Effector memory CD4-positive, alpha-beta T cell (primary cell): ENCODE data around the gene XXYLT1.

Source experiments
- DNase-seq, 3 donors: peaks; one replicate each; pipeline ENCODE4 v3.0.0-alpha.2; 2020
- H3K27ac ChIP-seq: 2 replicates; pipeline ENCODE4 v1.7.0; 2013; ENCODE audit warnings: mild to moderate bottlenecking, low read length, moderate library complexity; ENCODE audit not compliant: insufficient read depth, poor library complexity, severe bottlenecking
- H3K27me3 ChIP-seq: replicated peaks from 2 replicates; pipeline ENCODE4 v1.7.0; 2013; ENCODE audit warnings: mild to moderate bottlenecking, low read length; ENCODE audit not compliant: insufficient read depth, control insufficient read depth, poor library complexity, severe bottlenecking
- H3K36me3 ChIP-seq: 2 replicates; pipeline ENCODE4 v1.7.0; 2013; ENCODE audit warnings: mild to moderate bottlenecking, low read length, moderate library complexity; ENCODE audit not compliant: control insufficient read depth, insufficient read depth
- H3K4me1 ChIP-seq: 2 replicates; pipeline ENCODE4 v1.7.0; 2013; ENCODE audit warnings: low read length, mild to moderate bottlenecking; ENCODE audit not compliant: control insufficient read depth, insufficient read depth, poor library complexity, severe bottlenecking
- H3K4me3 ChIP-seq: 2 replicates; pipeline ENCODE4 v1.7.0; 2013; ENCODE audit warnings: low read length, low read depth, mild to moderate bottlenecking; ENCODE audit not compliant: insufficient read depth, poor library complexity, severe bottlenecking
- H3K9me3 ChIP-seq: 2 replicates; pipeline ENCODE4 v1.7.0; 2013; ENCODE audit warnings: mild to moderate bottlenecking, low read length, moderate library complexity; ENCODE audit not compliant: control insufficient read depth

The XXYLT1 gene

DNA sequence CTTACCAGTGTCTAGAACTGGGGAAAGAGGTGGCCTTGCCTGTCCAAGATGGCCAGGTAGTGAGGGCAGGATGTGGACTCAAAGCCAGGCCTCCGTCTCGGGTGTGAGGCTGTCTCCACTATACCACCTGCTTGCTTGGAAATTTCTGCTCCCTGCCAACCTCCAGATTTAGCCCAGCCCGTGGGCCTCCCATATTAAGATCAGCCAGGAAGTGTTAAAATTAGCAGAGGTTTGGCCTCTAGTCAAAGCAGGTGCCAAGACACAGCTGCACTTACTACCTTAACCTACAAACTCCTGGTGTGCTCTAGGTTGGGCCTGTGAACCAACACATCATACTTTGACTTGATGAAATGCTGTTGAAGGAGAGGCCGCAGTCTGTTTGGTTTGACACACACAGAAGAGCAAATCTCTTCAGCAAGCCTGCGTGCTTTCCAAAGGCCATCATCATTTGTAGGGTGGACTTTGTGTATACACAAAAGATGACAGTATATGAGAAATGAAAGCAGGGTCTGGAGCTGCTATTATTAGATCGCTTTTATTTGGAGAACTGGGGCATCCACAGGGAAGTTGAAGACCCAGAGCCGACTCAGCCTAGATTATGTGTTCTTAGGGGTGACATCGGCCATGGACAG lies 206.5 kb downstream of the XXYLT1 start:
- no peak for DNase-seq

DNA sequence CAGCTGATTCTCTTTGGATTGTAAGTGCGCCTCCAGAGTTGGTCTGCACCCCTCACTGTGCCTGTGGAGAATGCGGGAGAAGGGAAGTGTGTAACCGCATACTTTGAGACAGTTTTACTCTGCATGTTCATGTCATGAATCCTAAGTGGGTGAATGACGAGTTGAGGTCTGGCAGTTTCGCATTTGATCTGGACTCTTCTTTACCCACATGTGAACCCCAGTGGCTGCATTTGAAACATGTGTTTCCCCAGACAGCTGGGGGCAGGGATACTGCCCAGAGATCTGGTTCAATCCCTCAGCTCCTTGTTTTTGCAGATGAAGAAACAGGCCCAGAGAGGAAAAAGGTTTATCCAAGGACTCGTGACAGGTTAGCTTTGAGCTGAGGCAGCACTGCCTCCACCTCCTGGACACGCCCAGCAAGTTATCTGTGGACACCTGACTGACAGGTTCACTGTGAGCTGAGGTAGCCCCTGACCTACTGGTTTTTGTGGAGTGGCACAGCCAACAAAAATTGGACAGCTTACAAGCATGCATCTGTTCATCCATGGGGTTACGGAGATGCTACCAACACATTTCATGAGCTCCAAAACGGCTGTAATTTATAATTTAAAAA lies 207.3 kb downstream of the XXYLT1 start:
- H3K4me3 ChIP-seq: no peak overlapping the region
- H3K36me3 ChIP-seq: peaks cover under 1% of the 10 kb centered on the region
- H3K27ac ChIP-seq: no peak overlapping the region
- no peak for DNase-seq
- no peaks in the 10 kb centered on the region for H3K4me1 ChIP-seq
- H3K27me3 ChIP-seq: no peaks in the 10 kb centered on the region
- no peaks in the 10 kb centered on the region for H3K9me3 ChIP-seq

More for the DNA sequence above, 206.5 kb downstream of the XXYLT1 start:
- Histone ChIP-seq H3K27ac (no peak overlapping the region), H3K4me1 (no peaks in the 10 kb centered on the region), H3K27me3 (no peaks in the 10 kb centered on the region), H3K36me3 (peaks cover 3% of the 10 kb centered on the region), H3K4me3 (no peak overlapping the region), H3K9me3 (no peaks in the 10 kb centered on the region)

DNA sequence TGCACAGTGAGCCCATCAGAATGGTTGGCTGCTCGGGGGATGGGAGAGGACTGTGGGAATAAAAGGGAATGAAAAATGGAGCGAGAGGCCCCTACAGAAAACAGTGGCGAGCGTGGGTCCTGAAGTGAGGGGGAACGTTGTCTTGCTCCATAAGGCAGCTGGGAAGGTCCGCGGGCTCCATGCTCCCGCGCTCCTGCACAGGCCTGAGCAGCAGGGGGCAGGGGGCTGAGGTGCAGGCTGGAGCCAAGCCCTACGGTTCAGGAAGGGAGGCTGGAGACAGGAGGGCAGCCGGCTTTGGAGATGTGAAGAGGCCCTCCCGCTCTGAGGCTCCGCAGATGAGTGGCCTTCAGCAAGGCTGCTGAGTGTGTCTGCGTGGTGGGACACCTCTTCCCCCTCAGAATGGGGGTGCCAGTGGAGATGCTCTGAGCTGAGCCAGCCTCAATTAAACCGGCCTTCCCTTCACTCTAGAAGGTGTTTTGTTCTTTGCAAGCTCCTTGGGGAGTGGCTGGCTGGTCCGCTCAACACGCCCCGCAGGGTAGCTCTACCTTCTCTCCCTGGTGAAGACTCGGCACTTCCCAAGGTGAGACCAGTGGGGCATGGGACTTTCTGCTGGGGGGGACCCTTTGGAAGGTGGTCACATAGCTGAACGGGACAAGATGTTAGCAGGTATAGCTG lies 208.0 kb downstream of the XXYLT1 start:
- no peak overlapping the region for H3K27ac ChIP-seq
- no peak overlapping the region for H3K4me3 ChIP-seq
- no peaks in the 10 kb centered on the region for H3K36me3 ChIP-seq
- DNase-seq: no peak
- no peaks in the 10 kb centered on the region for H3K27me3 ChIP-seq
- no peaks in the 10 kb centered on the region for H3K4me1 ChIP-seq
- H3K9me3 ChIP-seq: no peaks in the 10 kb centered on the region

DNA sequence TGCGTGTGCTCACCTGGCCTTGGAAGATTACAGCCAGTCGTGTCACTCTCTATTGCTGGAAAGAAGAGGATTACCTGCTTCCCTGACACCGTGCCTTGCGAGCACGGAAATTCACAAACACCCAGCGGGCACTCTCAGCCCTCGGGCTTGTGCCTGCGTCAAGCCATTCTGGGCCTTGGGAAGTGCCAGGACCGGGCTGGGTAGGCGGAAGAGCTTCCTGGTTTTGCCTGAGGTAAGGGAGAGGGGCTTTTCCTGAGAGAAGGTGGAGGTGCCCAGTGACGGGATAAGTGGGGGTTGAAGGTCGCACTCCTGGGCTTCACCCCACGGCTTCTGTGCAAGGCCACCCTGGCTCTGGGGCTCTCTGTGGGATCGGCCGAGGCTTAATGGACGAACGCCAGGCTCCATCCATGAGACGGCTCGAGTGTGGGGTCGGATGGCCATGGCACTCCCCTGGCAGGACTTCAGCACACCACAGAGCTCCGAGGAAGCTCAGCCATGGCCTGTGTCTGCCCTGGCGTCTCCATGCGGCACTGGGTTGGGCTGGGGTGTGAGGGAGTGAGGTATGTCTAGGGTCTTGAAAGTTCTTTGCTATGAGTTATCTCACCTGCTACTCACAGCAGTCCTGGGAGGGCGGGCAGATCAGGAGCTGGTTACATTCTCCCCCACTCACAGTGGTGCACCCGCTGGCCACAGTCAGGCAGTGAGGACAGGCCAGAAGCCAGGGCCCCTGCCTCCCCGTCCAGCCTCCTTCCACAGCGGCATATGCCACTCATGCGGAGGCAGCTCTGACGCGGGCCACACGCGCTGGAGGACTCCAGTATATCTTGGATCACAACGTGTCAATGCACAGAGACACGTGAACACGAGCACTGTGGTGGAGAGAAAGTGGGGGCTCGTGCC lies 209.0 kb downstream of the XXYLT1 start:
- no peaks in the 10 kb centered on the region for H3K27me3 ChIP-seq
- H3K4me1 ChIP-seq: no peaks in the 10 kb centered on the region
- H3K4me3 ChIP-seq: no peak overlapping the region
- no peak overlapping the region for H3K27ac ChIP-seq
- no peaks in the 10 kb centered on the region for H3K36me3 ChIP-seq
- H3K9me3 ChIP-seq: no peaks in the 10 kb centered on the region
- DNase-seq: no peak

DNA sequence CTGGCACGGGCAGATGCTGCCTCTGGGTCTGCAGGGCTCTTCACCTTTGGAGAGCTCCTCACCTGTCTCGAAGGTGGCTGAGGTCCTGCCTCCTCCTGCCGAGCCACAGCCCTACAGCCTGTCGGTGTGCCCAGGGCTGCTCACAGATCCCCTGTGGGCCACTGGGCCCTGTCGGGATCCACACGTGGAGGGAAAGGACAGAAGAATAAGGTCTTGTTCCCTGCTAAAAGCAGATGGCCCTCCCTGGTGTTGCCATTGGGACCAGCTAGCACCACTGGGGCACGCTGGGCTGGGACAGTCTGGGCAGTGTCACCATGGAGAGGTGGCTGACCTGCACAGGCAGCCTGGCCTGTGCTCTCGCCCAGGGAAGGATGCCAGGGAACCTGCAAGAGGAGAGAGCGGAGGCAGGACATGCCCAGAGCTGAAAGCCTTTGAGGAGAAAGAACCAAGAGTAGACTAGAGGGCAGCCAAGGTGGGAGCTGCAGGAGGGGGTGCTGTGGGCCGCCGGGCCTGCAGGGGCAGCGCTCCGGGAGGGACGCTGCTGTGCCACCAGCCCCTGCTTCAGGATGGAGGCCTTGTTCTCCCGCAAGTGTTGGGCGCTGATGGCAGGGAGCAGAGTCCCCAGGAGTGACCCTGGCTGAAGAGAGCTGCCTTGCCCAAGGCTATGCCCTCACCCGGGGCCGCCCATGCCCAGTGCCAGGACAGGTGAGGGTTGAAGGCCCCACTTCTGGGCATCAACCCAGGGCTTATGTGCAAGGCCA lies 210.2 kb downstream of the XXYLT1 start:
- DNase-seq: no peak
- H3K9me3 ChIP-seq: no peaks in the 10 kb centered on the region
- H3K27ac ChIP-seq: no peak overlapping the region
- H3K36me3 ChIP-seq: no peaks in the 10 kb centered on the region
- H3K27me3 ChIP-seq: no peaks in the 10 kb centered on the region
- no peak overlapping the region for H3K4me3 ChIP-seq
- no peaks in the 10 kb centered on the region for H3K4me1 ChIP-seq

DNA sequence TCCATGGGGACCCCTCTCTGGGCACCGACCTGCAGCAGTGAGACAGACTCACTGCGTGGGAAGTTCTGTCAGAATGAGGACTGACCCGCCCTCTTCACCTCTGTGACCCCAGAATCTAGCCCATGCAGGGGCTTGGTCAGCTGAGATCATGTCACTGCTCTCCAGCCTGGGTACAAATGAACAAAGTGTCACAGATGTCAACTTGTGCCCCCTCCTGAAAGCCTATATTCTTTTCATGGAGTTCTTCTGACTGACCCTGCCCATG lies 210.8 kb downstream of the XXYLT1 start:
- H3K9me3 ChIP-seq: no peaks in the 10 kb centered on the region
- no peak overlapping the region for H3K4me3 ChIP-seq
- DNase-seq: no peak
- no peaks in the 10 kb centered on the region for H3K4me1 ChIP-seq
- H3K27ac ChIP-seq: no peak overlapping the region
- H3K27me3 ChIP-seq: no peaks in the 10 kb centered on the region
- no peaks in the 10 kb centered on the region for H3K36me3 ChIP-seq

DNA sequence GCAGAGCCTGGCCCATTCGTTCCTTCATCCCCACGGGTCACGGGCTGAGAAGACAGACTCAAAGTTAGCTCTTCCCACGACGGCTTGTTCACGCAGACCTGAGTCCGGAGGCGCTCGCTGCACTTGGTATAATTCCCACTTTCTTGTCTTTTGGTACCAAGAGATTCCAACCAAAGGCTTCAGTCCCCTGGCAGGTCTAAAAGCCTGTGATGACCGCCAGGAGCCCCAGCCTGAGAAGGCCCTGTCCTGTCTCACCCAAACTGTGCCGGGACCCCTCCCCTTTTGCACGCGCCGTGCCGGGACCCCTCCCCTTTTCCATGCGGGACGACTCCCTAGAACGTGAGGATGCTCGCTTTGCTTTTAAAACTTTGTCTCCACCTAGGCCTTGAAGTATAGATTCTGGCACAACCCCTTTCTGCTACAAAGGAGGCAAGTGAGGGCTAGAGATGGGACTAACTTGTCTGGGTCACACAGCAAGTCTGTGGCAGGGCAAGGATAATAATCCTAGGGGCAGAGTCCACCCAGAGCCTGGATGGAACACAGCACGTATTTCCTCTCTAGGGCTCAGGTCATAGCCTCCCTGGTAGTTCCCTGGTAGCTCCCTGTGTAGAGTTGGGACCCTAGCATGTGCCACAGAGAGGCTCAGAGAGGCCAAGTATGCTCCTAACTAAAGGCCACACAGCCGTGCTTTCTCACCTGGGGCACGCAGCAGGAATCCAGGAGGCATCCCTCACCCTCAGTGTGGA lies 211.3 kb downstream of the XXYLT1 start:
- Histone ChIP-seq H3K27me3 (no peaks in the 10 kb centered on the region), H3K4me1 (no peaks in the 10 kb centered on the region), H3K9me3 (no peaks in the 10 kb centered on the region), H3K36me3 (no peaks in the 10 kb centered on the region), H3K27ac (no peak overlapping the region), H3K4me3 (no peak overlapping the region)
- no peak for DNase-seq

DNA sequence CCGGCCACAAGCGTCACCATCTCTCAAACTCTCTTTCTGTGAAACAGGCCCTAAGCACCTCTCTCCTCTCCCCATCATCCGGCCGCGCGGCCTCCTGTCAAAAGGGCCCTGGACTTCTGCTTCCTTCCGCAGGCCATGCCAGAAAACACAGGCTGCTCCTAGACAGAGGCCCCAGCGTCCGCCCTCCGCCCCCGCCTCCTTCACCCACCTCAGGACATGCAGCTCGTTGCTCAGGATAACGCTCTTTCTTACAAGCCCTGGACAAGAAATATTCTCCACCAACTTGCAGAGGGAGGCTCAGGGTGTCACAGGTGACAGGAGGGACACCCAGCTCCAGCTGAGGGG lies 212.0 kb downstream of the XXYLT1 start:
- Histone ChIP-seq H3K4me1 (no peaks in the 10 kb centered on the region), H3K4me3 (no peak overlapping the region), H3K9me3 (no peaks in the 10 kb centered on the region), H3K27me3 (no peaks in the 10 kb centered on the region), H3K36me3 (no peaks in the 10 kb centered on the region), H3K27ac (no peak overlapping the region)
- DNase-seq: no peak

DNA sequence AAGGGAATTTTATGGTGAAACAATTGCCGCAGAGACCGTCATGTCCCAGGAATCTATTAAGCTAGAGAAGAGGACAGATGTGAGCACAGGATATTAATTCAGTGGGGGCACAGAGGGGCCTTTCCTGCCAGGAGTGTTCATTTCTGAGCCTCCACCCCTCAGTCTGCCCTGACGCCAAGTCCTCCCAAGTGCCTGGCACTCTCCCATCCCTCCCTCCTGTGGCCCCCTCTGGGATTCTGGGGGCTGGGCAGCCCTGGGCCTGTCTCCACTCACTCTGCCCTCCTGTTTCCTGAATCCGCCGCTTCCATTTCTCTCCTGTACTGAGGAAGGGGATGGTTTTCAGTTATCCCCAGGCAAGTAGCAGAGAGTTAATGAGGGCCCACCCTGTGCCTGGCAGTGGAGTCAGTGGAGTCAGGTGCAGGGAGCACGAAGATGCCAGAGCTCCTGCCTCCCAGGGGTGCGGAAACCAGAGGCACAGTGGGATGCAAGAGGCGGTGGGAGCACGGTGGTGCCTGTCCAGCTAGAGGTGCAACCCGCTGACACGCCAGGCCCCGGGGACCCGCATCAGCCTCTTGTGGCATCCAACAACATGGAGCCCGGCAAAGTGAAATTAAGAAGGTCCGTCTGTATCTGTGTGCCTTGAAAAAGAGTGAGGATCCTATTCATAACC lies 212.5 kb downstream of the XXYLT1 start:
- Histone ChIP-seq H3K9me3 (no peaks in the 10 kb centered on the region), H3K4me1 (no peaks in the 10 kb centered on the region), H3K27ac (no peak overlapping the region), H3K36me3 (no peaks in the 10 kb centered on the region), H3K4me3 (no peak overlapping the region), H3K27me3 (no peaks in the 10 kb centered on the region)
- DNase-seq: no peak
